SKM-1 (cell line): ENCODE measurements around the gene ADAMTS17.
"Not testable (repeated sequence)": the region's sequence is repeated elsewhere in the genome, so short reads cannot be mapped to it uniquely, and the experiment has no call there.

Source experiments
- DNase-seq: peaks from one replicate; lab custom pipeline; 2025; ENCODE audit not compliant: unreplicated experiment; lab: John Stamatoyannopoulos, UW

Gene ADAMTS17

GRCh38 chr15:100340721-100341238 is 995 bp downstream of the ADAMTS17 start:
- DNase-seq: no peak

- DNase-seq: no peak
These were observed 1.8 kb downstream of the ADAMTS17 start for GRCh38 chr15:100339999-100340398.

- DNase-seq: not testable (repeated sequence)
These were observed 2.3 kb downstream of the ADAMTS17 start for GRCh38 chr15:100339451-100339850.

GRCh38 chr15:100338971-100339444 is 2.8 kb downstream of the ADAMTS17 start:
- peak; percentile 72 for DNase-seq

- DNase-seq: no peak
These were observed 3.5 kb downstream of the ADAMTS17 start for GRCh38 chr15:100338247-100338646.

- DNase-seq: no peak
These were observed 4.4 kb downstream of the ADAMTS17 start for GRCh38 chr15:100337096-100338044.

- DNase-seq: no peak
These were observed 5.7 kb downstream of the ADAMTS17 start for GRCh38 chr15:100336061-100336460.

GRCh38 chr15:100335335-100335999 is 6.3 kb downstream of the ADAMTS17 start:
- no peak for DNase-seq

GRCh38 chr15:100334905-100335304 is 6.9 kb downstream of the ADAMTS17 start:
- no peak for DNase-seq

GRCh38 chr15:100334456-100334855 is 7.3 kb downstream of the ADAMTS17 start:
- no peak for DNase-seq

- no peak for DNase-seq
These were observed 7.8 kb downstream of the ADAMTS17 start for GRCh38 chr15:100334015-100334414.

- no peak for DNase-seq
These were observed 8.5 kb downstream of the ADAMTS17 start for GRCh38 chr15:100333236-100333635.

GRCh38 chr15:100332721-100333120 is 9.1 kb downstream of the ADAMTS17 start:
- DNase-seq: no peak

- DNase-seq: no peak
These were observed 9.5 kb downstream of the ADAMTS17 start for GRCh38 chr15:100332231-100332630.

GRCh38 chr15:100330629-100331215 is 11.1 kb downstream of the ADAMTS17 start:
- DNase-seq: no peak

GRCh38 chr15:100330221-100330620 is 11.6 kb downstream of the ADAMTS17 start:
- DNase-seq: no peak

- DNase-seq: no peak
These were observed 13.0 kb downstream of the ADAMTS17 start for GRCh38 chr15:100328796-100329195.

GRCh38 chr15:100318880-100319279 is 22.9 kb downstream of the ADAMTS17 start:
- no peak for DNase-seq

GRCh38 chr15:100314809-100315400 is 26.9 kb downstream of the ADAMTS17 start:
- no peak for DNase-seq

GRCh38 chr15:100311833-100312476 is 29.8 kb downstream of the ADAMTS17 start:
- no peak for DNase-seq
